Measurements from ENCODE around the gene FAM124A. TPM values are rescaled to one million over a fixed set of nuclear protein-coding genes. Genes with fewer than 3 reads are reported as not detected.

The FAM124A gene
- total RNA-seq, 2 experiments from 2014 or later = 0.44 TPM; not detected in 1

DNA sequence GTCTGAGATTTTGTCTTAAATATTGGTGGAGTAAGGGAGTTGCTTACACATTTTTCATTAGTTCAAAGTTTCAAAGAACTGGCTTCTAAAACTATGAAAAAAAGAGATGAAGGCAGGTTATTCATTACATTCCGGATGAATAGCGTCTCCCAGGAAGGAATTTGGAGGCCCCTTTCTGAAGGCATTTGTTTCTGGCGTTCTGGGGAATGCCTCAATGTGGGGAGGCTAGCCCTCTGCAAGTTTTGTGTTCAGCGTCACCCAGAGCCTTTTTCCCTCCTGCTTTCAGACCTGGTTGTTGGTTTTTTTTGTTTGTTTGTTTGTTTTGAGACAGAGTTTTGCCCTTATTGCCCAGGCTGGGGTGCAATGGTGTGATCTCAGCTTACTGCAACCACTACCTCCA is 21.0 kb downstream of the FAM124A start:
- POLR2A ChIA-PET = no interaction called here
- H3K79me2 ChIP-seq (ENCODE audit: insufficient read depth, low read depth, low read length) = no peaks in the 10 kb centered on the region
- DNase-seq (ENCODE audit: low spot score) = no peak

GRCh38 chr13:51243832-51244231 is 21.6 kb downstream of the FAM124A start:
- CTCF ChIA-PET (ENCODE audit: unreplicated experiment) = no interaction called here
- BruUV-seq (replicated peaks) = no TSS peak

More for the DNA sequence above, 21.0 kb downstream of the FAM124A start:
- intact Hi-C loops (cut with micrococcal nuclease; ENCODE audit: unreplicated experiment) = no loop called here
- CTCF ChIA-PET (ENCODE audit: unreplicated experiment) = no interaction called here
- no peak overlapping the region for H2AFZ ChIP-seq (ENCODE audit: low read length)
- BruUV-seq (replicated peaks) = no TSS peak
- no peaks in the 10 kb centered on the region for H3K9me2 ChIP-seq (ENCODE audit: insufficient read depth, low read length)
- peaks cover 13% of the 10 kb centered on the region for H3K4me1 ChIP-seq (ENCODE audit: insufficient read depth, low read length, poor library complexity, severe bottlenecking)
- H4K20me1 ChIP-seq (ENCODE audit: insufficient read depth, low read length) = no peaks in the 10 kb centered on the region
- no peak overlapping the region for H3K4me2 ChIP-seq (ENCODE audit: low read length)
- H3K36me3 ChIP-seq (ENCODE audit: insufficient read depth, low read length) = no peaks in the 10 kb centered on the region
- no peak overlapping the region for H3K4me3 ChIP-seq (ENCODE audit: low read depth, low read length, poor library complexity, severe bottlenecking)
- H3K27ac ChIP-seq (ENCODE audit: low read depth, low read length, poor library complexity, severe bottlenecking) = no peak overlapping the region
- H3K9me3 ChIP-seq (ENCODE audit: low read length) = no peaks in the 10 kb centered on the region
- TF ChIP-seq EZH2phosphoT487 (IDR thresholded peaks at IDR 0.05; ENCODE audit: borderline replicate concordance, low read depth, low read length) (no peak), CTCF (conservative IDR thresholded peaks at IDR 0.05; ENCODE audit: low read length) (no peak)

More at GRCh38 chr13:51243832-51244231, 21.6 kb downstream of the FAM124A start:
- Histone ChIP-seq H3K9me2 (ENCODE audit: insufficient read depth, low read length) (no peaks in the 10 kb centered on the region), H3K4me2 (ENCODE audit: low read length) (no peak overlapping the region), H2AFZ (ENCODE audit: low read length) (no peak overlapping the region), H3K79me2 (ENCODE audit: insufficient read depth, low read depth, low read length) (no peaks in the 10 kb centered on the region), H3K4me3 (ENCODE audit: low read depth, low read length, poor library complexity, severe bottlenecking) (no peak overlapping the region), H3K27ac (ENCODE audit: low read depth, low read length, poor library complexity, severe bottlenecking) (no peak overlapping the region), H3K36me3 (ENCODE audit: insufficient read depth, low read length) (no peaks in the 10 kb centered on the region), H3K9me3 (ENCODE audit: low read length) (no peaks in the 10 kb centered on the region), H4K20me1 (ENCODE audit: insufficient read depth, low read length) (no peaks in the 10 kb centered on the region), H3K4me1 (ENCODE audit: insufficient read depth, low read length, poor library complexity, severe bottlenecking) (peaks cover 7% of the 10 kb centered on the region)
- POLR2A ChIA-PET = no interaction called here
- DNase-seq (ENCODE audit: low spot score) = no peak
- intact Hi-C loops (cut with micrococcal nuclease; ENCODE audit: unreplicated experiment) = no loop called here
- TF ChIP-seq CTCF (conservative IDR thresholded peaks at IDR 0.05; ENCODE audit: low read length) (no peak), EZH2phosphoT487 (IDR thresholded peaks at IDR 0.05; ENCODE audit: borderline replicate concordance, low read depth, low read length) (no peak)

Measured in OCI-LY7 (cell line).